Measurements from ENCODE around the gene CAND1.
A peak's percentile ranks its signal among the peaks of the same experiment; 100 is the strongest.

Gene CAND1

DNA sequence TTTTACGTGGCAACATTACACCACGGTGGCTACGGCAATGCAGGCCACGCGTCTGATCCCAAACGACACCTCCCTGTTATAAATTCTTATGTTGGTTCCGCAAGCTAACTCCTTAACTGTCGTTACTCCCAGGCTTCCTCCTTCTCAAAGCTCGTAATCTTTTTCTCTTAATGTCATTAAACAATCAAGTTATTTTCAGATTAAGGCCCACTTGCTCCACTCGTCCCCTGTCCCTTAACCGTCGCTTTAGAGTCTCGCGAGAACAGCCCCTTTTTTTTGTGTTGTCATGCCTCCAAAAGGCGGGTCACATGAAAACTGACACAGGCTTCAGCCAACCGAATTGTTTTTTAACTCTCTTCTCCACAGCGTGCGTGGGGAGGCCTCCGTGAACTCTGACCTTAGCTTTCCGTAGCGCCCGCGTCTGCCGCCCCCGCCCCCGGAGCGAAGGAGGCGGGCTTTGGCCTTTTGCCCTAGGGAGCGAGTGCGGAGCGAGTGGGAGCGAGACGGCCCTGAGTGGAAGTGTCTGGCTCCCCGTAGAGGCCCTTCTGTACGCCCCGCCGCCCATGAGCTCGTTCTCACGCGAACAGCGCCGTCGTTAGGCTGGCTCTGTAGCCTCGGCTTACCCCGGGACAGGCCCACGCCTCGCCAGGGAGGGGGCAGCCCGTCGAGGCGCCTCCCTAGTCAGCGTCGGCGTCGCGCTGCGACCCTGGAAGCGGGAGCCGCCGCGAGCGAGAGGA, at the start of gene CAND1:
TSS of gene CAND1 (plus strand) at position 463 of the 737 bp plus-strand sequence. CDS start 360 bp downstream, outside the sequence.
- DNase-seq = peak; percentile 99

DNA sequence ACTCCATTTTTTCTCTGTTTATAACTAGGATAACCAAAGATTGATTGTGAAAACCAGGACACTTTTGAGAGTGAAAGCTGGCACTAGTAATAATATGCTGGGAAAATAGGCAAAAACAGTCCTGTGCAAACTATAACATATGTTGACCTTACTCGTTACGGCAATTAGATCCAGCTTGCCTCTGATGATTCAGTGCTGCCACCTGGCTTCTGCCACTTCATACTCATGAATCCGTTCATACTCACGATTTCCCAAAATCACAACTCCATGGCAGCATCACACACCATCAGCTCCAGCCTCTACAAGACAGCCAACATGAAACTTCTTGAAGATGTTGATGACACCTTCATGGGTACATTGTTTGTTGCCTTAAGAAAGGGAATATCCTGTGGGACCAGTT, 49.1 kb upstream of the CAND1 start:
- no peak for DNase-seq

DNA sequence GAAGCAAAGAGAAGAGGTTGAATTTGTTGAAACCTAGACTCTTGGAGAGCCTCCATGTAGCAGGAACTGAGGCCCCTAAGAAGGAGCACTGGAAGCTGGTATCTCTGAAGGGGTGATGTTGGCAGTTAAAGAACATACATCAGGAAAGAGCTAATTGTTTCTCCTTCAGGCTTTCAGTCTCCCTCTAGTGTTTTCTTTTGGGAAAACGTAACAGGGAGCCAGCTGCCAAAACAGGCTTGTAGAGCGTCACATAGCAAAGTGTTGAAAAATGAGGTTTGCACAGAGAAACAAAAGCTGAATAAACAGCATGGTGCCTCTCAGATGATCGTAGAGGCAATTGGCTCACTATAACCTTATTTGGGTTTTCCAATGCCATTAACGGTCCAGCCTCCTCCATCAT, 46.9 kb upstream of the CAND1 start:
- no peak for DNase-seq

DNA sequence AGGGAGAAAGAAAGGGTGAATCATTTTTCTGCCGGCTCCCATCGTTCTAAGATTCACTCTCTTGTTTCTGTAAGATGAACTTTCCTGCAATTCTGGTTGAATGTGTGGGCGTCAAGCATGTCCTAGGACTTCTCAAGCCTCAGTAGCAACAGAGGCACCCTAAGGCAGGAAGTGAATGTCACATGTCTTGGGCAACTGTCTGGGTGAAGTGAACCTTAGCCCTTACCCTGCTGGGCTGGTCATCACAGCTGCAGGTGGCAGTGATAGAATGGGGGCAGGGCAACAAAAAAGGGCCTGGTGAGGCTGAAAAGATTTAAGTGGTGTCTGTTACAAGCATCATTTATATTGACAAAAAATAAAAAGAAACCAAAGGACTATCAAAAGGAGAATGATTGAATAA, 45.9 kb upstream of the CAND1 start:
- no peak for DNase-seq

DNA sequence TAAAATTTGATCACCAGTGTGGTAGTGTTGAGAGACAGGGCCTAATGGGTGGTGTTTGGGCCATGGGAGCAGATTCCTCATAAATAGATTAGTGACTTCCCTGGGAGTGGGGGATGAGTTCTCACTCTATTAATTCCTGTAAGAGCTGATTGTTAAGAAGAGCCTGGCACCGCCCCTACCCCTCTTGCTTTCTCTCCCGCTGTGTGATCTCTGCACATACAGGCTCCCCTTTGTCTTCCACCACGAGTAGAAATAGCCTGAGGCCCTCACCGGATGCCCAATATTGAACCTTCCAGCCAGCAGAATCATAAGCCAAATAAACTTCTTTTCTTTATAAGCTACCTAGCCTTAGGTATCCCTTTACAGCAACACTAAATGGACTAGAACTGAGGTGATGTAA, 31.9 kb upstream of the CAND1 start:
- DNase-seq = no peak

DNA sequence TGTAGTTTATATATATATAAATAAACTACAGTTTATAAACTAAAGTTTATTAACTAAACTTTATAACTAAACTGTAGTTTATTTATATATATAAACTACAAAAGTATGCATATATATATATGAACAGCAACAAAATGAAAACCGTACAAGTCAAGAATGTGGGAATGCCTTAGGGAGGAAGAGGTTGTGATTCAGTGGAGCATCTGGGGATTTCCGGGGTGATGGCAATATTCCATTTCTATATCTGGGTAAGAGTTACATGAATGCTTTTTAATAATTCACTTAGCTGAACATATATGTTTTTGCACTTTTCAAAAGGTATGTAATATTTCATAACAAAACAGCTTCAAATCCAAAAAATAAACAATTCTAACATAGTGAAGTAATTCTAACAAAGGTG, 30.1 kb upstream of the CAND1 start:
- no peak for DNase-seq

DNA sequence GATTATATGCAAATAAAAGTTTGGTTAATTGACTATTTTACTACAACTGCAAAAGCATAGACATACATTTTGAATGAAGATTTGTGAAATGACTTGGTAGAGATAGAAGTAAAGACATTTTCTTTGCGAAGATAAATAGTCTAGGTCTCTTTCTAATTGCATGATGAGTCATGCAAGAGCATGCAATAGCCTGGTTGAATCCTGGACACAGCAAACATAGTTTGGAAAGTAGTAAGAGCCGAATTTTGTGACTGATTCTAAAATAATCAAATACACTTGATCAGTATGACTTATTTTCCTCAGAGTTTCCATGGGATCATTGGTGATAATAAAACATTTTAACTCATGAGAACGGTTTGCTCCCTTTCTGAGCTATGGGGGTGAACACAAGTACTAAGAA, 27.7 kb upstream of the CAND1 start:
- no peak for DNase-seq

DNA sequence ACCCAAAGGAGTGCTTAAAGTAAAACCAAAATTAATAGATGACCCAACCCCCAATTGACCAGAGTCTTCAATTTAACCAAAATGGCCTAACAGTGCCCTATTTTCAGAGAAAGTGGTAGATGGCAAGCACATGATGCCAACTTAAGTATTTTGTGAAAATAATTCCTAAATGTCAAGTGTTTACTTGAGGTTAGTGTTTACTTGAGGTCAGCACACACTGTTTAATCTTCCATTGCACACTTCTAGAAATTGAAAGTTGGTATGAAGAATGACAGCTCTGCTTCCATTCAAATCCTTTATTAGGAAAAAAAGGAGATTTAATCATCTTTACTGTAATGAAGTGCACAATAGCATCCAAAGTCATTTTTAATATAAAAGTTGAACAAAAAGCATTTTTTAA, 25.9 kb upstream of the CAND1 start:
- DNase-seq = no peak

DNA sequence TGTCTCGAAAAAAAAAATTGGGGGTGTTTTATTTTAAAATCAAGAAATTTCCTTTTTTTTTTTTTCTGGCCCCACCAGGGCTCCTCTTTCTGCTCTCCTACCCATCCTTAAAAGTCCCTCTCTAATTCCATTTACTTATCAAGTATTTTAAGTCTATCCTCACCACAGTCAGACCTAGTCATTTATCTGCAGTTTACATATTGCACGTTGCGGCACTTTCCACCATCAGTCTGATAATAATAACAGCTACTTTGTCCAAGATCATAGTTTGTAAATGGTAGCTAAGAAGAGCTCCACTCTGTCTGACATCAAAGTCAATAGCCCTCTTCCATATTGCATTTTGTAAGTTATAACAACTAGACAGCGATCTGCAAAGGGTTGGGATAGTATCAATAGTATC, 23.6 kb upstream of the CAND1 start:
- DNase-seq = no peak

DNA sequence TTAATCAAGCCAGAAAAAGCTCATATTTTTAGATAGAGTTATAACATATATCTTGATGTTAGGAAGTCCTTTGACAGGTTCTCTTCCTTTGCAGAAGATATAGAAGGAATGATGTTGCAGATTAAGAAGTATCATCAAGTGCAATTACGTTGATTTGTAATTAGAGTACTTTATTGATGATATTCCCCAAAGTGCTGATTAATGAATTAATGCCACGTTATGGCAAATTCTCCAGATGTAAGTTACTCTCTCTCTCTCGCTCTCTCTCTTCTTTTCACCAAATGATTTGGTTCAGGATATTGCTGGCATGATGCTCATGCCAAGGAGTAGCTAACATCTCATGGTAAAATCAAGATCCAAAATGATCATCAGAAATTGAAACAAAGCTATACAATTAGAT, 18.1 kb upstream of the CAND1 start:
- DNase-seq = no peak

DNA sequence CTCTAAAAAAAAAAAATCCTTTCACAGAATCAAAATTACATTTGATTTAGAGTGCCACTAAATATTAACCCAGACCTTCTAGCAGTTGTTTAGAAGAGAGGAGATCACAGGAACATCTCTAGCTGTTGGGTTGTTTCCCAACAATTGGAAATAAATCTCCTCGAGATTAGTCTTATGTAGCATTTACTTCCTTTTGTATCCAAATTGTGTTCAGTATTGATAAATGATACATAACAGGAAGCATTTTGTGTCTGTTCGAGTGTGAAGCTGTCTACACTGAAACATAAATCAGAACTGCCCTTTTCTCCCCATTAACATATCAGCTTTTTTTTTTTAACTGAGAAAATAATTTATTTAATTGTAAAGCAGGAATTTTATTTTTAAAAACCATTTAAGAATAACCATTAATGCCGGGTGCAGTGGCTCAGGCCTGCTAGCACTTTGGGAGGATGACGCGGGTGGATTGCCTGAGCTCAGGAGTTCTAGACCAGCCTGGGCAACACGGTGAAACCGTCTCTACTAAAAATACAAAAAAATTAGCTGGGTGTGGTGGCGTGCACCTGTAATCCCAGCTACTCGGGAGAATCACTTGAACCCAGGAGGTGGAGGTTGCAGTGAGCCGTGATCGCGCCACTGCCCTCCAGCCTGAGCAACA, 14.7 kb upstream of the CAND1 start:
- DNase-seq = no peak

DNA sequence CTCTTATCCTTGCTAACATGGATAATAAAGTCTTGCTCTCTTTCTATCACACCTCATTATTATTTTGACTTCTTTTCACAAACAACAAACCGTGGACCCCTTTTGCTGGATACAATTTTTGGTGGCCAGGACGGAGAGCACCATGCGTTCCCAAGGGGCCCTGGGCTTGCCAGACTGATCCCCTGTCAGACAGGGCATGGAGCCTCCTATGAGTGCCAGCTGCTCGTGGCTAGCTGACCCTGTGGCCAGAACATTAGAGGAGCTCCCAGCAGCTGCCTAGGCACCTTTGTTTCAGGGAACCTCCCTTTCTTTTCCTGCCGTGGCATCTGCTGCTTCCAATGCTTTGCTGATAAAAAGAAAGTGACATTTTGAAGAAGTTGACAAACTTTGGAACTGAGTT, 12.5 kb upstream of the CAND1 start:
- DNase-seq = no peak

DNA sequence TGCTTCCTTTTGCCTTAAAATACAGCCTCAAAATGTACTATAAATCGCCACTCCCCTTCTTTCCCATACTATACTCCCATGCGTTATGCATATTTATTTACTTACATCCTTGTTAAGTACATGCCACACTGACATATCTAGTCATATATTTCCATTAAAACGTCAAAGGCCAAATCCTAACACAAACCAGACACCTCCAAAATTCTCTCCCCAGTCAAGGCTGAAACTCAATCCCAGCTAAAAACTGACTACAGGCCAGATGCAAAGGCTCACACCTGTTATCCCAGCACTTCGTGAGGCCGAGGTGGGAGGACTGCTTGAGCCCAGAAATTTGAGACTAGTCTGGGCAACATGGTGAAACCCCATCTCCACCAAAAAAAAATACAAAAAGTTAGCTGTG, 5.7 kb upstream of the CAND1 start:
- DNase-seq = no peak

DNA sequence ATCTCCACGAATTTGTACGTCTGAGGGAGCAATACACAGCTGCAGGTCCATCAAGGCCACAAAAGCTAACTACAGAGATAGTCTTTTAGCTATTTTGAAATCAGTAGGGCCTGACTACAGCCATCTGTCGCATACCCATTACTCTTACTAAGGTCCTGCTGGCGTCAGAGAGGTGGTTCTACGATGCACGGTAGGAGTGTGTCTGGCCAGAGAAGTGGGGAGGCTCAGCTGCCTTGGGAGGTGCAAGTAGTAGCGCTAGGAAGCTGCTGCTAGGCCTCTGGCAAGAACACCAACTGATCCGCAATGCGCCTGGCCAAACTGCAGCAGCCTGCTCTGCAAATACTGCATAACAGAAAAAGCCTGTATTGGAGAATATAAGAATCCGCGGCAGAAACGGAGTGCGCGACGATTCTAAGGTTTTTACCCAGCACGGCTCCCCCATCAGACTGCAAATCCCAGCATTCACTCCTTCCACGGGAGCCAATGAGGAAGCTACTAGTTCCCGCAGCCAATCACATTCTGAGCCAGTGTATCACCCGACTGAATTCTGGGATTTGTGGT, 743 bp upstream of the CAND1 start:
- DNase-seq = peak; percentile 97

DNA sequence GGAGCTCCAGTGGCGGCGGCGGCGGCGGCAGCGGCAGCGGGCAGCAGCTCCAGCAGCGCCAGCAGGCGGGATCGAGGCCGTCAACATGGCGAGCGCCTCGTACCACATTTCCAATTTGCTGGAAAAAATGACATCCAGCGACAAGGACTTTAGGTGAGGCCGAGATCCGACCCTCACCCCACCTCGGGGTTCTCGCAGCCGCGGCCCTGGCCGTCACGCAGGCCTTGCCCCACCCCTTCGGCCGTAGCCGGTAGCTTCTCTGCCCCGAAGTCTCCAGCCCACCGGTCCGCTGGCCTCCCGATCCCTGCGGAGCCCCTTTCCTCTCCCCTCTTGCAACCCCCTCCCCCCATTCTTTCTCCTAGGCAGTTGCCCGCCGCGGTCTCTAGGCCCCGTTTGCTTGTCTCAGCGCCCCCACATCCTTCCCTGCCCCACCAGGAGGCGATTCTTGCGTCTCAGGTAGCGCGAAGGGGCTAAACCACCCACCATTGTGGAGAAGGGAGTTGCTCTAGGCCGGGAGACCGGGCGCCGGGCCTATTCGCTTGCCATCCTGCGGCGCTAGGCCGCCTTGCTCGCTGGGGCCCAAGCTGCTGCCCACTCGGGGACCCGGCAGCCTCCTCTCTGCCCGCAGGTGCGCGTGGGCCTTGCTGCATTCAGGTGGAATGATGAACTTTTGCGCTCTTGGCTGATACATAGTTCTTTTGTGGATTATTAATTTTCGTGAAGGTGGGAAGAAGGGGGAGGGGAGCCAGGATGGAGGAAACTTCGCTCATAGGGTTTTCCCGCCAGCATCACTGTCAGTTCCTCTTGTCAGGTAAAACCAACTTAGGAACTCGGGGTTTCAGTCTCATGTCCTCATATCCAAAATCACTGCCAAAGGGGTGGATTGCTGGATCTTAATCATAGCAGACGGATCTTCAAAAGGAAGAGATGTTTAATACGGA, 745 bp downstream of the CAND1 start:
- peak; percentile 58 for DNase-seq

DNA sequence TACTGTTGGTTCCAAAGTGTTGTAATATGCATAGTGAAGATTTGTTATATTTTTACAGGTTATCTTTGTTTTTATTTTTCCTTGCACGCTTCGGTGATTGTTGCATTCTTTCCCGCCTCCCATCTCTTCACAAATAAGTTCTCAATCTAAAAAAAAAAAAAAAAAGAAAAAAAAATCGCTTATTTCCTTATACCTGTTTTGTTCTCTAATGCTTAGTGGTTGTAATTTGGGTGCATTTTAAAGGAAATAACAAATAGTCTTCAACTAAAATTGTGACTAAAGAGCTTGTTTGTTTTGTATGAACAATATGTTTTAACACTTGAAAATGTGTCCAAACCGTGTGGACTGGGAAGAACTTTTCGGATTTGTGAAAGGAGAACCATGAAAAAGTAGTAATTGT, 1.5 kb downstream of the CAND1 start:
- DNase-seq = no peak

DNA sequence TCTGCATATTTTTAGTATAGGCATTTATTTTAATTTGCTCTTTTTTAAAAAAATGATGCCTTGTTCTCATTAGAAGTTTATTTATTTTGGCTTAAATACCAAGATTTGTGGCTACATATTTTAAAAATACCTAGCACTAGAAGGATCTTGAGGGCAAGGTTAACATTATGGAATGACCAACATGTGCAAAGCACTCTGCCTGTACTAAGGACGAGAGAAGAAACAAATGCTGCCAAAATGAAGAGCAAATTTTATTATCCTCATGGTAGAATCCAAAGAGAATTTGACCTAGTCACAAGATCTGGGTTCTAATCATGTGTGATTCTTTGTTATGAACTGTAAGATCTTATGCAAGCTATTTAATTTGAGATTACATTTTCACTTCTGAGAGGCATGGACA, 2.8 kb downstream of the CAND1 start:
- DNase-seq = no peak

DNA sequence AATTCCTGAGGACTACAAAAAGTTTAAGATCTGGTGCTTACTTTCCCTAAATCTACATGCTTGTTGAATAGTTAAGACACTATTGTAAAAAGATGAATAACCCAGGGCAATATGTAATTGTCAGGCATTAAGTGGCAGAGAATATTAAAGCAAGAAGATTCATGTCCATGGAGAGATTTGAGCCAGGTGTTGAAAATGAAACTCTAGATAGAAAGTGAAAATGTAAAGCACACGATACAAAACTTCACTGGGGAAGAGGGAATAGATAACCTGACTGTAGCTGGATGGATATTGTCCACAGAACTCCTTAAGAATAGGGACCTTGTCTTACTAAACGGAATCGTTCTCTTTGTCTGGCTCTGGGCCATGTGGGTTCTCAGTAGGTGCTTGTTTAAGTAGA, 5.0 kb downstream of the CAND1 start:
- DNase-seq = no peak

DNA sequence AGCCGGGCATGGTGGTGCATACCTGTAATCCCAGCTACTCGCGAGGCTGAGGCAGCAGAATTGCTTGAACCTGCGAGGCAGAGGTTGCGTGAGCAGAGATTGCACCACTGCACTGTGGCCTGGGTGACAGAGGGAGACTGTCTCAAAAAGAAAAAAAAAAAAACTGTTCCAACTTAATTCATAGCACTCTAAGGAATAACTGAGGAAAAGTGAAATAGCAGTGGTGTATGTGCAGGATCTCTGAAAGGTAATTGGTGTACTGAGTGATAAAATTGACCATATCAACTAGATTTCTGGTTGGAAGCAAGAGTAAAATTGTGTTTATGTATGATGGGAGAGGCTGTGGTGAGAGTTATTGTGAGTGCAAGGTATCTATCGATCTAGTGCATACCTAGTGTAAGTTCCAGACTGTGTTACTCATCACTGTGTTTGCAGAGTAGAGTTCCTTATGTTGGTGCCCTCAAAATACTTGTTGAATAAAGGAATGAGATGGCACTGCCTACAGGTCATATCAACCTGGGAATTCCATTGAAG, 6.3 kb downstream of the CAND1 start:
- DNase-seq = no peak

DNA sequence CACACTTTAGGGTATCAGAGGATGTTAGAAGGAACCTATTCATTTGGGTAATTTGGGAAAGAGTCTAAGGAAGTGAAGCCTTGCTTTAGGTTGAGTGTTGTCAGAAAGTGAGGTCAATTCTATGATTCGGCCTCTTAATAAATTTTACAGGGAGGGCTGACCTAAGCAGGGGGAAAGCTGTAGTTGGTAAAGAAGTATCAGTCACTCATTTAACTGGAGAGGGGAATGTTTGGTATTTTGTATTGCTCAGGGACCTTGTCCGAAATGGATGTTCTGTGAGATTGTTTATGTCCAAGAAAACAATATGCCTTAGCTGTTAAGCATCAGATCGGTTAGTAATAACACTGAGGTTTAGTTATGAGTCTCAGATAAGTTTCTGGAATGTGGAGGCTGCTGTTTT, 7.3 kb downstream of the CAND1 start:
- no peak for DNase-seq

DNA sequence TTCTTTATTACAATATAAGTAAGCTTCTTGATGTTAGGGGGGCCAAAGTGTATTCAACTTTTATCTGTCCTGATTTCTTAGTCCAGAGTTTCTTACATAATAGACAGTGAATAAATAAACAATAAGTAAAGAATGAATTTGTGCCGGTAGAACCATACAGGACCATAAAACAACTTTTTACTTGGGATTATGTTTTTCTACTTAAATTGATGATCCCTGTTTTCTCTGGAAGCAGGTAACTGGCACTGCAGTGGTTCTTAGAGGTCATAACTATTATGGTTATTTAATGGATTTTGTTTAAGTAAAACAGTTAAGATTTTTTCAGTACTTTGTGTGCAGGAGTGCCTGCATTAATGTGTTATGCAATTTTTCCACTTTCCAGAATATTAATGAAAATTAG, 10.5 kb downstream of the CAND1 start:
- DNase-seq = no peak

DNA sequence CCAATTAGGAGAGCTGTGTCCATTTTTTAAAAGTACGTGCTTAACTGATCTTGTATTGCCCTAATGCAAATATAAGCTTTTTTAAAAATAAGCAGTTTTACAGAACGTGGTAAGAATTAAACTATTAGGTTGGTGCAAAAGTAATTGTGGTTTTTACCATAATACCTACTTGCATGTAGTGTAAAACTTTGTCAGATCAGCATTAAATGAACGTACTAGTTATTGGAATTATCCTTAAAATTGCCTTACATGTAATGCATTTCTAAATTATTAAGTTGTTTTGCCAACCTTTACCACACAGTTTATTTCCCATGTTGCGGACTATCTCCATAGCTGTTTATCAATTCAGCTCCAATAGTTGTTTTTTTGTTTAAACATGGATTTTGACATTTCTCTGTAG, 10.9 kb downstream of the CAND1 start:
- DNase-seq = no peak

DNA sequence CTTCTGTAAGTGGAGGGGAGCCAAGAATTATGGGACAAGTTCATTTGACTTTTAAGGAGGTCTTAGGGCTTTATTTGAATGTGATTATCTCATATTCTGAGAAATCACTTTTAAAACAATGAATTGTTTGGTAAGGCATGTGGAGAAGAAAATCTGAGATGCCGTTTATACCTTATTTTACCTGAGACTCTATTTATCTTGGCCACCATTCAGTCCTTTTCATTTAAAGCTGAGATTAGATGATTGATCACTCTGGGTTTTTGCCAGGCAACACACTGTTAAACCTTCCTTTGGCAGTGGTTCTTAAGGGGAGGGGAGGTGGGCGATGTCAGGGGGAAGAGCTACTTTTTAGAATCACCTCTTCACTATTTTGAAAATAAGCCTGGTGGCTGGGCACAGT, 11.4 kb downstream of the CAND1 start:
- DNase-seq = no peak
